GM19193 (cell line): Measurements from ENCODE around the gene FOXI1.

Experiments used
- POLR2A ChIP-seq: IDR thresholded peaks from 4 replicates; pipeline ENCODE4 v1.6.1; 2011; ENCODE audit not compliant: insufficient read depth, insufficient read length; ENCODE audit errors: extremely low read depth

The FOXI1 gene

DNA sequence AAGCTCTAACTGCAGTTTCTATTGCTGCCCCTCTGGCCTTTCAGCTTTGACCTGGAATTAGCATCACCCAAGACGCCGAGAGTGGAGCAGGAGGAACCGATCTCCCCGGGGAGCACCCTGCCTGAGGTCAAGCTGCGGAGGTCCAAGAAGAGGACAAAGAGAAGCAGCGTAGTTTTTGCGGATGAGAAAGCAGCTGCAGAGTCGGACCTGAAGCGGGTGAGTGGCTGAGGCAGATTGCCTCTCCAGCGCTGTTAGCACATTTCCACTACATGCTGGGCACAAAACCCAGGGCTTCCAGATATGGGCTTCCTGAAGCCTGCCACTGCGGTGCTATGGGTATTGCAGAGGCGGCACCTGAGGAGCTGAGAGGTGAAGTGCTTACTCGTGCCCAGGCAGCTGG is 26.8 kb upstream of the FOXI1 start:
- TF ChIP-seq POLR2A: no peak

DNA sequence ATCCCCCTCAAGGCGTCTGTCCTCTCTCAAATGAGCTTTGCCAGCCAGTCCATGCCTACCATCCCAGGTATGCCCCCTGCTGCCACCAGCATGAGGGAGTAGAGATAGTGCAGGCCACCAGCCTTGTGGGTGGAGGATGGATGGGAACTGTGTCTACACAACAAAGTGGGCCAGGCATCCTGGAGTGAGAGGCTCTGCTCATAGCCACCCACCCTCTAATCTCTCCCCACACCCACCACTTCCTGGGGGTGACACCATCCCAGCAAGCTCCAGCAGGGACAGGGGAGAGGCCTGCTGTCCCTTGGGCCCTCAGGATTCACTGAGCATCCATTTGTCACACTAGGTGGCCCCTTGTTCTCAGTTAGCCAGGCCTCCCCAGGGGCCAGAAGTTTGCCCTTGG is 25.5 kb upstream of the FOXI1 start:
- TF ChIP-seq POLR2A: no peak

DNA sequence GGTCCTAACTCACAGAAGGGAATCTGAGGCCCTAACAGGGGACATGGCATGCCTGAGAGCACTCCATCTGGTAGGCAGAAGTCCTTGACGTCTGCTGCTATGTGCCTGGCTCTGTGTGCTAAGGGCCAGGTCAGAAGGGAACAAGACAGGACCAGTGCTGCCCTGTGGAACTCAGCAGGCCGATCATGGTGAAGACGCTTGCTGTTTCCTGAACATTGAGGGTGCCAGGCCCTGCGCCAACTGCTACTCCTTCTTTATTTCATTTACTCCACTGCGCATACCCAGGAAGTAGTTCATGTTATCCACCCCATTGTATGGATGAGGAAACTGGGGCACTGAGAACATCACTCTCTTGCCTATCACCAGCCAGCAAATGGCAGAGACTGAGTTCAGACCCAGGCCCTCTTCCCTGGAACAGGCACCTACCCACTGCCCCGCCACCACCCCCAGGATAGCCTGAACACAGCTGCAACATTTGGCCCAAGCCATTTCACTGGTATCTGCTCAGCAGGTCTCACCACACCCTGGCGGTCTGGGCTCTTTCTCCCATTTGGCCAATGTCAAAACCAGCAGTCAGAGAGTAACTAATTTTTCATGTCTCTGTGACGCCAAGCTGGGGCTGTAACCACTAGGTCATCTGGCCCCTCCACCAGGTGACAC is 24.8 kb upstream of the FOXI1 start:
- TF ChIP-seq POLR2A: no peak

DNA sequence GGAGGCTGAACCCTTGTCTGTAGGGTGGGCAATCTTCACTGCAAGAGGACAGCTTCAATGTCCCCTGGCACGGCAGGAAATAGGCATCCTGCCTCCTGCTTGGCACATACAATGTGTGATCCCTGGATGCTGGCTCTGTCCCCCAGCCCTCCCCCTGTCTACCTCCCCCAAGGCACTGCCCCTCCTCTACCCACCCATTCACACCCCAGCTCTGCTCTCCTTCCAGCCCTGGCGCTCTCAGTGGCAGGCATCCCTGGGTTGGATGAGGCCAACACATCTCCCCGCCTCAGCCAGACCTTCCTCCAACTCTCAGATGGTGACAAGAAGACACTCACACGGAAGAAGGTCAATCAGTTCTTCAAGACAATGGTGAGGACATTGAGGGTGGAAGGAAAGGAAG is 24.1 kb upstream of the FOXI1 start:
- no peak for TF ChIP-seq POLR2A

DNA sequence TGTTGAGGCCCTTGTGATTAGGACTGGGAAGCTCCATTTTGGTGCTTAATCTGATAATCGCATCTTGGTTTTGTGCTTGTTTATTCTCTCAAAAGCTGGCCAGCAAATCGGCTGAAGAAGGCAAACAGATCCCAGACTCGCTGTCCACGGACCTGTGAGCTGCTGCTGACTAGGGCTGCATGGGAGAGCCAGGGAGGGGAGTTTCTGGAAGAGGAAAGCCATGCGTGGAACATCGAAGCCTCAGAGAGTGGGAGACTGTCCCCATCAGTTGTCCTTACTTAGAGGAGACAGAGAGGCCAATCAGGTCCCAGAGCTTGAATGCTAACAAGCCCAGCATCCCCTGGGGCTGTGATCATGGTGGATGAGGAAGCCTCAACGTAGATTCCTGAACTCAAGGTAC is 23.0 kb upstream of the FOXI1 start:
- no peak for TF ChIP-seq POLR2A

GRCh38 chr5:170087168-170087817 is 18.4 kb upstream of the FOXI1 start:
- TF ChIP-seq POLR2A: no peak

GRCh38 chr5:170092455-170093101 is 13.1 kb upstream of the FOXI1 start:
- no peak for TF ChIP-seq POLR2A

- no peak for TF ChIP-seq POLR2A
Observed at GRCh38 chr5:170095646-170096045, 10.1 kb upstream of the FOXI1 start.

- TF ChIP-seq POLR2A: no peak
Observed at GRCh38 chr5:170097934-170098333, 7.8 kb upstream of the FOXI1 start.

- no peak for TF ChIP-seq POLR2A
Observed at GRCh38 chr5:170100066-170100943, 5.4 kb upstream of the FOXI1 start.

DNA sequence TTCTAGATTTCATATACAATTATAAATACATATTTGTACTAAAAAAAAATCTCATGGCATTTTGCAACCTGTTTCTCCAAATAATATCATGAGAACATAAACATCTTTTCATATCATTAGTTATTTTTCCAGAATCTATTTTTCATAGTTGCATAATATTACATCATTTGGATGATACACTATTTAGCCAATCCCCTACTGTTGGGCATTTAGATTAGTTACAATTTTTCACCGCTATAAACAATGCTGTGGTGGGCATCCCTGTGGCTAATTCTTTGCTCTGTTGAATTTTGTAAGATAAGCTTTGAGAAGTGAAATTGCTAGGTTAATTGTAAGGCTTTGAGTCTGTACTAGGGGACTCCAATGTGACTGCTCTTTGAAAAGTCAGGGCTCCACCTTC is 2.2 kb upstream of the FOXI1 start:
- no peak for TF ChIP-seq POLR2A

- no peak for TF ChIP-seq POLR2A
Observed at GRCh38 chr5:170104299-170104698, 1.4 kb upstream of the FOXI1 start.

GRCh38 chr5:170104710-170105109 is 987 bp upstream of the FOXI1 start:
- TF ChIP-seq POLR2A: no peak

DNA sequence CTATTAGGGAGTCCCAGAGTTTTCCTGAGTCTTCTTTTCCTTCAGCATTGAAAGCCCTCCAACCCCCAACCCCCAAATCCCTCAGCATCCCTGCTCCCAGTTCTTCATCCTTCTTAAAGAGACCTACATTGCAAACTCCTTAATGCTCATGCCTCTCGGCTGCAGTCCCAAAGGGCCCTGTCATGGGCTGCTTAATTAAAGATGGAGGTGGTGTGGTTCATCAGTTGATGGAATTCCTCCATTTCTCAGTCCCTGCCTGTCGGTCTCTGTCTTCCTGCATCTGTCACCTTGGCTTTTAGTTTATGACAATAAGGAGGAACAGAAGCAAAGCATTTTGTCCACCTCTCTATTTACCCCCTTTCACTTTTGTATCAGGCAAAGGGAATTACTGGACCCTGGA is 2.0 kb downstream of the FOXI1 start:
- no peak for TF ChIP-seq POLR2A

- no peak for TF ChIP-seq POLR2A
Observed at GRCh38 chr5:170108266-170108785, 2.6 kb downstream of the FOXI1 start.
